HG02852 (cell line): ENCODE results near the gene VPS72.

ENCODE experiments used
- ATAC-seq: cut with Tn5 transposase; IDR thresholded peaks from one replicate; pipeline ENCODE4 v1.9.1; 2021; ENCODE audit warnings: mild to moderate bottlenecking, moderate library complexity; ENCODE audit not compliant: unreplicated experiment

VPS72 gene

DNA sequence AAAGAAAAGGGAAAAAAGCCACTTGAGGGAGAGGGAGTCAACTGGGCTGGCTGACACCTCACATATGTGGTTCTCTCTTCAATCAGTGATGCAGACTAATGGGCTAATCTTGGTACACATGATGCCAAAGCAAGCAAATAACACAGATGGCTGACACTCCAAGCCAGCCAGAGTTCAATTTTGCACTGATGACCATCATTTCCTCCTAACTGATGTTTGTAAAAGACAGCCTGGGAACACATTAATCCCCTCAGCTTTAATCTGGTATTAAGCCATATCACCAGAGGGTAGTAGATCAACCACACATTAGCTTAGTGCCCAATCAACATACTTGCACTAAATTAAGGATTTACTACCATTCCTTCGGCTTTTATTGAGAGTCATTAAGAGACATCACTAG is 2.8 kb downstream of the VPS72 start:
- ATAC-seq = no peak

DNA sequence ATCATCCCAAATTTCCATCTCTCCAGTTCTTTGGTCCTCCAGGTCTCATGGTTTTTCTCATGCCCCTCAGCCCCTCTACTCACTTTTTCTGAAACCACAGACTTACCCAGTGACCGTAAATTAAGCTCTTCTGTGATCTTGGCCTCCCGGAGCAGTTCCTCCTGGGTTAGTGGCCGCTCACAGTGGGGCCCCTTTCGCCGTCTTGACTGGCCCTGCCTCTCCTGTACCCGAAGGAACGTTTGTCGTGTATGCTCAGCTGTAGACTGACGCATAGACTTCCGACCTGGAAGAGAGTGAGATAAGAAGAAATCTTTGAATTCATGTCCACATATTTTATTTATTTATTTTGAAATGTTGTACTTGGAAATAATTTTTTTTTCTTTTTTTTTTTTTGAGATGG is 5.8 kb downstream of the VPS72 start:
- no peak for ATAC-seq

DNA sequence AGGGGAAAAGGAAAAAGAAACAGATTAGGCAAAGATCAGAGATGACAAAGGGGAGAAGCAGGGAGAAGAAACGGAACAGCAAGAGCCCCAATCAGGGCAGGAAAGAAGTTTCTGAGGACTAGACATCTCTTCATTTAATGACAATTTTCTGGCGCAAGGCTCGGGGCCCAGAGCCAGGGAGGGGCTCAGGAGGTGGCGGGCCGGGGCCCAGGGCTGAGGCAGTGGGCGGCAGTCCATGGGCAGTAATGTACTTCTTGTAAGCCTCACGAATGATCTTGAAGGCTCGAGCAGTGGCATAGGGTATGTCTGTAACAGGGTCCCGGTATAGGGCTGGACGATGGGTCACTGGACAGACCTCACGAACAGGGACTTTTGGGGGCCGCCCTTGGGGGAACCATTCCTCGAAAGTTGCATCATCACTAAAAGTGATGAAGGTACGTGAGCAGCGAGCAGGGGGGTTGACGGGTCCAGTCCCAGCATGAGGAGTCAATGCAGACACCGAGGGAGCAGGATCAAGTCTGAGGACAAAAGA is 13.4 kb downstream of the VPS72 start:
- no peak for ATAC-seq

DNA sequence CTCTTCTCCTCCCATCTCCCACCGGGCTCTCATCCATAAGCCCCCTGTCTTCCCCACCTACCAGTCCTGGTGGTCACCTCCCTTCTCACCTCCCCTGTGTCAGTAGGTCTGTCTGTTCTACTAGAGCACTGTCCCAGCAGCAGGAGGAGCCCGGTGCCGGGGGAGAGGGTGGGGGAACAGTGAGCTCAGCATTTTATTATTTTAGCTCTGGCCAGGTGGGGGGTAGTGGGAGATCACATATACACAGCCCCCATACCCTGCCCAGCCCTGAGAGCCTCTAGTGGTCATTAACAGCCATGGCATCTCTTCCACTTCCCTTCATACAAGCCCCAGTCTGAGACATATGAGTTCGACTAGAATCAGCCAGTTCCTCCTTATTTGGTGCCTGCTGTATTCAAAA is 14.1 kb downstream of the VPS72 start, which contains the start of gene TMOD4:
Gene TMOD4 (minus strand): TSS at position 119 of the 400 bp plus-strand sequence. CDS start 1,106 bp downstream, outside the sequence.
- no peak for ATAC-seq

DNA sequence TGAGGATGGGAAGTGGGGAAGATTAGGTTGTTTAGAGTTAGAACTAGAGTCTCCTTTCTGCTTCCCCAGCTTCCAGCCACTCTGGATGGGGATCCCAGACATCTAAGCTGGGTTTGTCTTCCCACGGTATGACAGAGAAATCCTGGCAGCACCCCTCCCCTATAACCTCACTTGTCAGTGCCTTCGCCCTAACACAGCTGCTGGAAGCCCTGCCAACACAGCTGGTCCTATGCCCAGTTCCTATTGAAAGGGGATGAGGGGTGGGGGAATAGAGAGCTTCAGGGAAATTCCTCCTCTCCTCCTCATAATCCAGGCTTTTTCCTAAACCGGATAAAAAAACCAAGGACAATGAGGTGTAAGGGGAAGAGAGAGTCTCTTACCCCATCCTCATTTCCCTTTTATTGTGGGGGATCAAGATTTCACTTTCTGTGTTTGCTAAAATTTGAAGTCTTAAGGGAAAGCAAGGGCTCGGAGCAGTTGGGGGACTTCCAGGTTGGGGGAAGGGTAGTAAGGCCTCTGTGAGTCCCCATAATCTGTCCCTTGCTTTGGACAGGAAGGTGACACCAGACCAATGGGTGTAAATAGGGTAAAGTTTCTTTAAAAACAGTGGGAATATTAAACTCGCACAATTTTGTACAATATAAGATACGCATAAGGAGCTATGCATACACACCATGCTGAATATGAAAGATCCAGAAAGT is 14.8 kb downstream of the VPS72 start:
- no peak for ATAC-seq

DNA sequence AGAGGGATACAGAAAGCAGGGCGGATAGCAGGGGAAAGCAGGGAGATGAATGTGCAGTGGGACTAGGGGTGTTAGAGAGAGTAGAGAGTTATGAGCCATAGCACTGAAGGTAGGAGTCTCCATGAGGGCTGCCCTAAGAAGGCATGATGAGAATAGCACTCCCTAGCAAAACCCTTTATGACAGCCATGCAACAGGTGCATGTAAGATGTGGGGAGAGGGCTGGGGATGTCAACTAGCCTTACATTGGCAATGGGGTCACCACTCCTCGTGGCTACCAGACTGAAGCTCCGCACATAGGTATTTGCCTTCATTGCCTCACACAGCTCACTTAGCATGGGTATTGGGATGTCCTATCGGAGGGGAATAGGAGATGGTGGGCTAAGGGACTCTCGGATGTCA is 18.8 kb downstream of the VPS72 start:
- ATAC-seq = no peak

DNA sequence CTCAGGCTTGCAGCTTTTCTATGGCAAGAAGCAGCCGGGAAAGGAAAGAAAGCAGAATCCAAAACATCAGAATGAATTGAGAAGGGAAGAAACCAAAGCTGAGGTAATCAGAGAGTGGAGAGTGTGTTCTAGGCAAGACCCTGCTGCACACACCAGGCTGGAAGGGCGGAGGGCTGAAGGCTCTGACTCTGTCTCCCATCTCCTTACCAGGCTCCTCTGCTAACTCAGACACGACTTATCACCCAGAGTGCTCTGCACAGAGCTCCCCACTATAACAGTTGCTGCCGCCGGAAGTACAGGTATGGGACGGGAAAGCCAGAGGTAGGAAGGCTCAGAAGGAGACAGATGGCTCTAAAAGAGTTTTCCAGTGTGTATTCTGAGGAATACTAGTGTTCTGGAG is 22.9 kb downstream of the VPS72 start:
- ATAC-seq = no peak

DNA sequence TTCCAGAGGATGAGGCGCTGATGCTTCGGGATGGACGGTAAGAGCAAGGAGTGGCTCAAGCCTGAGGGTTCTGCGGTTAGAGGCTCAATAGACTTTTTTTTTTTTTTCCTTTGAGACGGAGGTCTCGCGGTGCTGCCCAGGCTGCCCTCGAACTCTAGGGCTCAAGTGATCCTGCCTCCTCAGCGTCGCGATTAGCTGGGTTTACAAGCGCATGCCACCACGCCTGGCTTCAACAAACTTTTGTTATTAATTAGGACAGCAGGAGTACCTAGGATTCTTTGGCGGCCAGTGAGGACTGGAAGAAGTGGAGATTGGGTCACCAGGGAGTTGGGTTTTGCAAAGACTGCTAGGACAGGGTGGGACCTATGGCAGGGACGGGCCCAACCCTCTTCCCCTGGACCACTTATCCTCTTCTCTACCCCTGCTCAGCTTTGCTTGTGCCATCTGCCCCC is 23.5 kb downstream of the VPS72 start:
- peak; percentile 5 for ATAC-seq

DNA sequence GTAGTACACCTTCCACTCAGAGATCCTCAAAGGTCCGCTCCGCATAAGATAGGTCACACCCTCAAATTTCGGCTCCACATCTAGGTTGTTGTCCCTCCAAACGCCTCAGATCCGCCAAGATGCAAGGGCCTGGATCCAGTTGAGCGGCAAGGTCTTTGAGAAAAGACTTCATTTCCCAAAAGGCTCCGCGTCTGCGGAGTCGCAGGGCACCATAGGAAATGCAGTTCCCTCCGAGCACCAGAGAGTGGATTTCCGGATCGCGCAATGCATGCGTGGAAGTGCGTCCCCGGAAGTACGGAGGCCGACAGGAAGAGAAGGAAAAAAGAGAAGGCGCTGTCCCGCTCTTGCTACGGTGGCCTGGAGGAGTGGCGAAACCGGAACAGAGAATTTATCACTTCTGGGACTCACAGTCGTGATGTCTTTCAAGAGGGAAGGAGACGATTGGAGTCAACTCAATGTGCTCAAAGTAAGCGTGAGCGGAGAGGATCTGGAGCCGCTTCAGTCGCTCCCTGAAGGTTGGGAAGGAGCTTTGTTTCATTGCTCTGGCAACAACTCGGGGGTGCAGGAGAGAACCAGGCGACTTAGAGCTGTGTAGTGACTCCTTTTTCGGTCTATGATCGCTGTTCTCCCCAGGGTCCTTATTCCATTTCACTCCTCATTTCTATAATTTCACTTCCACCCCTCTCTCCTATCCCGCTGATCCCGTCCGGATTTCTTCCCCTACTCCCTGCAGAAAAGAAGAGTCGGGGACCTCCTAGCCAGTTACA is 24.1 kb downstream of the VPS72 start, which contains the start of the genes LYSMD1 and SCNM1:
Gene LYSMD1 (minus strand): TSS at position 165 of the 767 bp plus-strand sequence. CDS start 644 bp downstream, outside the sequence.
Gene SCNM1 (plus strand): TSS at position 407 of the 767 bp plus-strand sequence. CDS start 9 bp downstream, at position 416.
- peak; percentile 84 for ATAC-seq

DNA sequence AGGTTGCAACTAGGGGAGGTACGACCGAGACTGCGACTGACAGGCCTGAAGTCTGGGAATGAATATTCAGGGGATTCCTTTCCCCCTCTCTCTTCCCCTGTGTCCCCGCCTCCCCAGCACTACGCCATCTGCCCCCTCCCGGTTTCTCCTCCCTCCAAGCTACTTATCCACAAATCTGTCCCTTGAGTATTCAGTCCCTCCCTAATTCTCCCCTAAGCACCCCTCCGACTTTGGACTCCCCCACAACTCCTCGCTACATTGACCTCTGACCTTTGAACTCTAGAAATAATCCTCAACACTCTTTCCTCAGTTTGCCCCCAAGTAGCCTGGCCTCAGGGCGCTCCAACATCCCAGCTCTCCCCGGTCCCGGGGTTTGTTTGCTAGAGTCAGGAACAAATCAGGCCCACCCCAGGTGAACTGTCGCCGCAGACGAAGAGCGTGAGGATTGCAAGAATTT is 24.7 kb downstream of the VPS72 start:
- no peak for ATAC-seq

DNA sequence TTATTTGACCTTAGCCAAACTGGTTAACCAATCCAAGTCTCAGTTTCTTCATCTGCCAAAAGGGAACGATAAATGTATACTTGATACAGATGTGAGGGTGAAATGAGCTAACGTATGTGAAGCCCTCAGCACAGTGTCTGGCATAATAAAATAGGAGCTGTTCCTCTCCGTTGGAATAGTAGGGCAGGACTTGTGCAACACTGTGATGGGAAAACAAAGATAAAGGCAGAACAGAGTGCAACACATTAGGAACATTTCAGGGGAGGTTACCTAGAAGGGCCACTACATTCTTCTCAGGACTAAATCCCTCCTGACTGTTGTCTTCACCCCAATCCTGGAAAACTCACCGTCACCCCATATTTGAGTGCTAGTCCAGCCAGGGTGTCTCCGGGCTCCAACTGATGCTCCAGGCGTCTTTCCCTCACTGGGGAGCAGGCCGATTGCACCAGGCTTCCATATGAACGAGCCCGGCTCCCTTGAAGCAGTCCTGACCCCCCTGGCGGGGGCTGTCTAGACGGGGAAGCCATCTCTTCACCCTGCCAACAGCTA is 25.2 kb downstream of the VPS72 start:
- no peak for ATAC-seq

DNA sequence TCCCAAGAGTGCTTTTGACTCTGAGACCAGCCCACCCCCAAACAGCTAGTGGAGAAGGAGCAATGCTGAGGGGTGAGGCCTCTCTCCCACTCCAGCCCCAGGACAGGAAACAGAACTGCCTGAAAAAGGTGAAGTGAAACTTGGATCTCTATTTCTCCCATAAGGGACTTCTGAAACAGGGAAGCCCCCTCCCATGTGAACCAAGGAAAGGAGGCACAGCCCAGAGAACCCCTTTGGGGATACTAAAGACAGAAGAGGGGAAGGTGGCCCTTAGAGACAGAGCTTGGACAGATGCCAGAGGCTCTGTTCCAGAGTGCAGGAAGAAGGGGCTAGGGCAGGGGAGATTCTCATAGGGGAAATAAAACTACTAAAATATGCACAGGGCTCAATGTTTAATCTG is 30.6 kb downstream of the VPS72 start:
- no peak for ATAC-seq

DNA sequence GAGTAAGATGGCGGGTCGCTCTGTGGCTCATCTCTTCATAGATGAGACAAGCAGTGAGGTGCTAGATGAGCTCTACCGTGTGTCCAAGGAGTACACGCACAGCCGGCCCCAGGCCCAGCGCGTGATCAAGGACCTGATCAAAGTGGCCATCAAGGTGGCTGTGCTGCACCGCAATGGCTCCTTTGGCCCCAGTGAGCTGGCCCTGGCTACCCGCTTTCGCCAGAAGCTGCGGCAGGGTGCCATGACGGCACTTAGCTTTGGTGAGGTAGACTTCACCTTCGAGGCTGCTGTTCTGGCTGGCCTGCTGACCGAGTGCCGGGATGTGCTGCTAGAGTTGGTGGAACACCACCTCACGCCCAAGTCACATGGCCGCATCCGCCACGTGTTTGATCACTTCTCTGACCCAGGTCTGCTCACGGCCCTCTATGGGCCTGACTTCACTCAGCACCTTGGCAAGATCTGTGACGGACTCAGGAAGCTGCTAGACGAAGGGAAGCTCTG is 31.2 kb downstream of the VPS72 start:
- no peak for ATAC-seq

DNA sequence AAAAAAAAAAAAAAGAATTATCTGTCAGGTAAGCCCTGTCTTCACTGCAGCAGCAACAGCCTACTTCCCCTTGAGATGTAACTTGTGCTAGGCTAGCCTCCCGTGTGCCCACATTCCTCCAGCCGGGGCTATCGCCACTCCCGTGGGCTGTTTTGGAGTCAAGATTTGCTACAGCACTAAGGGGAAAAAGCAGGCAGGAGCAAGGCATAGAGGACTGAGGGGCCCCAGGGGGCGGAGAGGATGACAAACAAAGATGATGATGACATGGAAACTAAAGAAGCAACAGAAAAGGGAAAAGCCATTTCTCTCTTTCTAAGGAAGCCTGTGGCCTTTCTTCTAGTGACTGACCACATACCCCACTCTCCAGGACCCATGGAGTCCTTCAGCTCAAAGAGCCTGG is 31.7 kb downstream of the VPS72 start:
- no peak for ATAC-seq

DNA sequence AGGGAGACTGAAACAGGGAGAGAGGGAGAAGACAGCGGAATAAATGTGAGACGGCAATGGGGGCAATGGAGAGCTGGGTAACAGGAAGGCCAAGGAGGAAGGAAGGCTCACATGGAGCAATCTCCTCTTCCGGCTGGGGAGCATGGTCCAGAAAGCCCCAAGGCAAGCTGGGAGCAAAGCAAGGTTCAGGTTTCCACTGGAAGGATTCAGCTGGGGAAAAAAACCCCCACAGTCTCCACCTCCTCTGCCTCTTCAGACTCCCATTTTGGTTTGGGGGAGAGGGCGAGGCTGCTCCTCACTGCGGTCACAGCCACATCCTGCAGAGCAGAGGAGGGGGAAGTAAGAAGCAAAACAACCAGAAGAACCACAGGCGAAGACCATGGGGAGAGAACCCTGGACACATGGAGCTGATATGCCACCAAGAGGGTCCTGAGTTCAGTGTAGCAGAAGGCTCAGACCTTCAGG is 32.9 kb downstream of the VPS72 start:
- peak; percentile 41 for ATAC-seq

DNA sequence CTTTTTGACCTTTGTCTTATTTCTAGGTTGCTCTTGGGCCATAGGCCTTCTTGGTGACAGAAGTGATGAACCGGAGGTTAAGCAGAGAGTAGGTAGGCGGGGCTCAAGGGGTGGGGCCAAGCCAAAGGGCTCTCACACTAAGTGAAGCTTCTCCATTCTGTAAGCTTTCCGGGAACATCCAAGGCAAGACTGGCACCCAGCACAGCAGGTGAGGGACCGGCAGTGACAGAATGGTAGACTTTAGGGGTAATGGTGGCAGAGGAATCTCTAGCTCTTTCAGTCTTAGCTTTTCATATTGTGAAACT is 33.5 kb downstream of the VPS72 start, which contains the start of gene TNFAIP8L2:
Gene TNFAIP8L2 (plus strand): TSS at position 135 of the 305 bp plus-strand sequence. CDS start 2,049 bp downstream, outside the sequence.
- ATAC-seq = peak; percentile 77

DNA sequence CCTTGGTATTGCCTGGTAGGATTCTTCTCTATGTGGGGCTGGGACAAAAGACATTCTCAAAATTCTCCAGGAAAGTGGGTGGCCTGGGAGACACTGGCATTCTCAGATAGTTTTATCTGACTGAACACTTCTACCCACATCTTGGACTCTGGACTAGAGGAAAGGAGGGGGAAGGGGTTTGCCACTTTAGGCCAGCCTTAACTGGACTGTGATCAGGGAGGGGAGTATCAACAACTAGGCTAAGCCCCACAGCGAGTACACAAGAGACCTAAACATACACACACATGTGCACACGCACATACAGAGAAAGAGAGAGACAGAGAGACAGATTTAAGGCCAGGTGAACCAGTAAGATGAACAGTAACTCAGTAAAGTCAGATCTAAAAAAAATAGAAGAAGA is 42.3 kb downstream of the VPS72 start:
- ATAC-seq = no peak

DNA sequence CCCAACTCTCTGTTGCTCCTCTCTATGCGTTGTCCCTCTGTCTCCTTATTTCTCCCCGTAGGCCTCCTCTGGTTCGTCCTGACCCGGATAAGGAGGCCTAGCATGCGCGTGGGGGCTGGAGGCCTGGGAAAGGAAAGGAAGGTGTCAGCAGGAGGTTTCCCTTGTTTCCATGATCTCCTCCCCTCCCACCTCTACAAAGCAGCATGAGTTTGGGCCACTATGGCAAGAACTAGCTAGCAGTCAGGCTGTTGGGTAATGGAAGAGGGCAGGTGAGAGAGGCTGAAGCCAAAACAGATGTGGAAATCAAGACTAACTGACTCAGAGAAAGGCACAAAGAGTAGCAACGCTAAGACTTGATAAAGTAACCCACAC is 42.9 kb downstream of the VPS72 start:
- ATAC-seq = no peak

DNA sequence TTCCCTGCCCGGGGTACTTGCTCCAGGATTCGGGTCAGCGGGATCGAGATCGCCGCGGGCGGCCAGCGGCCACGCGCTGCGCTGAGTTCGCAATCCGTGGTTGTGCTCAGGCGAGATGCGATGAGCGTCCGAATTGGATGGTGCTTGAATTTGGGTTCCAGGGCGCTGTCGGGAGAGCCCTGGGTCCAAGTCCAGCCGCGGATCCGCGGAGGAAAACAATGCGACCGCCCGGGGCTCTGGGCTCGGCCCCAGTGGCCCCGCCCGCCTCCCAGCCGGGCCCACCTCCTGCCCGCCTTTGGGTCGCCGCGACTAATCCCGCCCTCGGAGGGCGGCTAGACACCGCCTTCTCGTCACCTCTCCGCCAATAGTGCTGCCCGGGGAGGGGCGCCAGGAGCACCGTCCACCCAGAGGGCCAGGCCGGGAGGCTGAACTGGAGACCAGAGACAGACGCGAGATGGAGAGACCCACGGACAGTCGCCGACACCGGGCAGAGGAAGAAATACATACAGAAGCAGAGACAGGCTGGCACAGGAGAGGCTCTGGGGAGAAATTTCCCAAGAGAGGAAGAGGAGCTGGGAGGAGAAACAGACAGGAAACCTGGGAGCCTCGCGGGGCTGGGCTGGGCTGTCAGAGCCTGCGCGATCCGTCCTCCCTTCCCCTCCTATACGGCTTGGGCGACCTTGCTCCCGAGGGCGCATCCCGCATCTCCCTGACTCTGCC is 43.4 kb downstream of the VPS72 start, which contains the start of gene SEMA6C:
Gene SEMA6C (minus strand): TSS at position 220 of the 720 bp plus-strand sequence. CDS start 4,010 bp downstream, outside the sequence.
- peak; percentile 99 for ATAC-seq

DNA sequence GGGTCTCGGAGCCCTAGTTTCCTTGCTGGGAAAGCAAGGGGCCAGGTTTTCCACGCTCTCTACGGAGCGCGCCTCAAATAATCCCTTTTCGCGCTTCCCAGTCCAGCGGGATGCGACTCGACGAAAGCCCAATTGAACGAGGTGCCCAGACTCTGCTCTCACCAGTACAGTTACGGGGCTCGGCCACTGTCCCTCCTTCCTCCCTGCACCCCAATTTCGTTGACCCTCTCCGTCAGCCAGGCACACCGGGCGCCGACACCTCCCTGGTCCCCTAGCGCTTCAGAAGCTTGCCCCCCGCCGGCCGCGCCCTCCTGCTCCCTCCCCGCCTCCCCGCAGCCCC is 44.0 kb downstream of the VPS72 start:
- peak; percentile 6 for ATAC-seq
